GM12878 (cell line): ENCODE data around the gene ATP5PD.

Experiments used
- BMI1 ChIP-seq: fragments of 450-650 bp; IDR thresholded peaks from 2 replicates; pipeline ENCODE4 v1.6.1; 2016; ENCODE audit warnings: mild to moderate bottlenecking, moderate library complexity, borderline replicate concordance
- CTCF ChIP-seq, 3 experiments: IDR thresholded peaks in 2 of 3; conservative IDR thresholded peaks in 1 of 3; 2 replicates each; pipeline ENCODE4 v1.5.1; 2011; ENCODE audit warnings: low read depth in 3 of 3, low read length in 3 of 3, mild to moderate bottlenecking in 3 of 3, control low read depth in 2 of 3, moderate library complexity in 2 of 3, inconsistent platforms in 1 of 3, mixed read lengths in 1 of 3; ENCODE audit not compliant: control insufficient read depth in 2 of 3, insufficient read depth in 1 of 3; ENCODE audit errors: extremely low read depth in 1 of 3
- EP300 ChIP-seq, 2 experiments: fragments of 150-350 bp in 1 of 2; IDR thresholded peaks; 2 replicates each; pipeline ENCODE4 v1.6.1; 2011 to 2012; ENCODE audit warnings: low read depth in 2 of 2, low read length in 2 of 2, borderline replicate concordance in 1 of 2, improper control_type of control experiment in 1 of 2, inconsistent platforms in 1 of 2; ENCODE audit not compliant: control insufficient read depth in 1 of 2
- KDM1A ChIP-seq: fragments of 200-600 bp; sonication (generic); IDR thresholded peaks from 2 replicates; pipeline ENCODE4 v1.6.1; 2016; ENCODE audit warnings: borderline replicate concordance
- NRF1 ChIP-seq: conservative IDR thresholded peaks from 2 replicates; pipeline ENCODE4 v1.6.1; 2011; ENCODE audit warnings: mild to moderate bottlenecking, low read depth, low read length, improper control_type of control experiment
- POLR2A ChIP-seq: IDR thresholded peaks from 2 replicates; pipeline ENCODE4 v1.6.1; 2011; ENCODE audit warnings: low read depth, mild to moderate bottlenecking, low read length
- SMC3 ChIP-seq: IDR thresholded peaks from 2 replicates; pipeline ENCODE4 v1.6.1; 2011; ENCODE audit warnings: low read length, improper control_type of control experiment, borderline replicate concordance
- SREBF1 ChIP-seq: IDR thresholded peaks from 2 replicates; pipeline ENCODE4 v1.6.1; 2012; ENCODE audit warnings: mild to moderate bottlenecking, low read length

GRCh38 chr17:75079023-75079373 lies 32.2 kb upstream of the ATP5PD start:
- TF ChIP-seq EP300 (IDR thresholded peaks at IDR 0.05; ENCODE audit: borderline replicate concordance in 1 of 2, control insufficient read depth in 1 of 2, low read depth in 2 of 2, low read length in 2 of 2) = no peak
- TF ChIP-seq SMC3 = no peak
- TF ChIP-seq BMI1 = no peak
- no peak for TF ChIP-seq POLR2A
- no peak for TF ChIP-seq KDM1A
- TF ChIP-seq CTCF (IDR thresholded peaks at IDR 0.05 in 2 of 3, conservative IDR thresholded peaks at IDR 0.05 in 1 of 3; ENCODE audit: control insufficient read depth in 2 of 3, extremely low read depth in 1 of 3, insufficient read depth in 1 of 3, low read depth in 3 of 3, low read length in 3 of 3) = no peak
- TF ChIP-seq SREBF1 = no peak
- TF ChIP-seq NRF1 = no peak
